GM12865 (cell line): ENCODE data around the gene C4orf50.

Experiments used
- DNase-seq: peaks from one replicate; pipeline ENCODE4 v3.0.0; 2010; ENCODE audit warnings: low read depth
- H3K4me3 ChIP-seq: 2 replicates; pipeline ENCODE4 v1.5.1; 2011; ENCODE audit warnings: mild to moderate bottlenecking, low read depth, low read length, control low read depth
- TF ChIP-seq, protein P1 (sequence below): IDR thresholded peaks from 2 replicates; pipeline ENCODE4 v1.5.1; 2011; ENCODE audit warnings: low read length, control low read depth, low read depth, inconsistent platforms; ENCODE audit not compliant: insufficient read depth; ENCODE audit errors: missing control alignments

Gene C4orf50

DNA sequence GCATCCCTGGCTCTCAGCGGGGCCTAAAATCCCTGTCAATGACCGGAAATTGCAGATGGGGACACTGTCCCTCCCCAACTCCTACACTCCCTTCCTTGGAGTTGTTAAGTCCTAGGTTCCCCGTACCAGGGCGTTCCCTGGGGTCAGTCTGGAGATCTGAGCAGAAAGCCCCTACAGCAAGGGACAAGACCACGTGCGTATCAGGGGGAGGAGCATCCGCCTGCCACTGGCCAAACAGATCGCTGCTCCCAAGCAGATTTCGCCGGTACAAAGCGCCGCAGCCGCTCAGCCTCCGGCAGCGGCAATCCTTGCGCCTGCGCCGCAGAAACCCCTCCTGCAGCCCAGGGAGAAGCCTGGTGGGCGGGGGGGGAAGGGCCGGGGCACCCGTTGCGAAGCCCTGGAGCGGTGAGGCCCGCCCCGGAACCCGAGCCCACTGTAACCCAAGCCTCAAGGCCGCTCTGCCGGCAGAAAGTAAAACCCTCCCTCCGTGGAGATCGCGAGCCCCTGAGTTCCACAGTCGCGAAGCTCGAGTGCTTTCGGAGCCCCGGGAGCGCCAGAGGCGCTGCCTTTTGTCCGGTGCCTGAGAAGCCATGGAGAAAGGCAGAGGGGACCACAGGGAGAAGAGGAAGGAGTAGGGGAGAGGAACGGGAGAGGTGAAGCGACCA is 128.0 kb downstream of the C4orf50 start:
- H3K4me3 ChIP-seq = no peak overlapping the region

DNA sequence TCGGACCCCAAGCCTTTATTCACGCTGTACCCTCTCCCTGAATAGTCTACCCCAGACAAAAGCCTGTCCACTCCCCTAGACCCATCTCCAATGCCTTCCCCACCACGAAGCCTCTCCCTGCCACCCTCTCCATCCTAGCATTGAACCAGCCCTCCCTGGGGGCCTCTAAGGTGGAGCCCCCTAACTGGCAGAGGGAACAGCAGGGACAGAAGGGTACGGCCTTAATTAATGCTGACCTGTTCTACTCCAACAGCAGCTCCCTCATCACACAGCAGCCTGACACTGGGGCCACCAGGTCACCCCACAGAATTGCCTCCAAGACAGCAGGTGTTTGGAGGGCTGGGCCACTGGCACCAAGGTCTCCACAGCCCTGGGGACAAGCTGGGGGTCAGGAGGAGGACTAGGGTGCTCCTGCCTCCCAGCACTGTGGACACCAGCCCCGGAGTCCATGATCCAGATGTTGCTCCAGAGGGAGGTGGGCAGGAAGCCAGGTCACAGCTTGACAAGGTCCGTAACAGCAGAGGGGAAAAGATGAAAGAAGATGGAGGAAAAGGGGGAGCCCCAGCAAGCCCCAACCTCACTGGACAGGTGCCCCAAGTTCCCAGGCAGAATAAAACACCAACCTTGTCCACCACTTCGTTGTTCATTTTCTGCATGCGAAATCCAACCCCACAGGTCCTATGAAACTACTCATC is 129.1 kb downstream of the C4orf50 start:
- TF ChIP-seq, protein P1, sequence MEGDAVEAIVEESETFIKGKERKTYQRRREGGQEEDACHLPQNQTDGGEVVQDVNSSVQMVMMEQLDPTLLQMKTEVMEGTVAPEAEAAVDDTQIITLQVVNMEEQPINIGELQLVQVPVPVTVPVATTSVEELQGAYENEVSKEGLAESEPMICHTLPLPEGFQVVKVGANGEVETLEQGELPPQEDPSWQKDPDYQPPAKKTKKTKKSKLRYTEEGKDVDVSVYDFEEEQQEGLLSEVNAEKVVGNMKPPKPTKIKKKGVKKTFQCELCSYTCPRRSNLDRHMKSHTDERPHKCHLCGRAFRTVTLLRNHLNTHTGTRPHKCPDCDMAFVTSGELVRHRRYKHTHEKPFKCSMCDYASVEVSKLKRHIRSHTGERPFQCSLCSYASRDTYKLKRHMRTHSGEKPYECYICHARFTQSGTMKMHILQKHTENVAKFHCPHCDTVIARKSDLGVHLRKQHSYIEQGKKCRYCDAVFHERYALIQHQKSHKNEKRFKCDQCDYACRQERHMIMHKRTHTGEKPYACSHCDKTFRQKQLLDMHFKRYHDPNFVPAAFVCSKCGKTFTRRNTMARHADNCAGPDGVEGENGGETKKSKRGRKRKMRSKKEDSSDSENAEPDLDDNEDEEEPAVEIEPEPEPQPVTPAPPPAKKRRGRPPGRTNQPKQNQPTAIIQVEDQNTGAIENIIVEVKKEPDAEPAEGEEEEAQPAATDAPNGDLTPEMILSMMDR = no peak
- no peak overlapping the region for H3K4me3 ChIP-seq
- DNase-seq = no peak

More for the DNA sequence above, 128.0 kb downstream of the C4orf50 start:
- DNase-seq = no peak
- TF ChIP-seq, protein P1 = no peak

DNA sequence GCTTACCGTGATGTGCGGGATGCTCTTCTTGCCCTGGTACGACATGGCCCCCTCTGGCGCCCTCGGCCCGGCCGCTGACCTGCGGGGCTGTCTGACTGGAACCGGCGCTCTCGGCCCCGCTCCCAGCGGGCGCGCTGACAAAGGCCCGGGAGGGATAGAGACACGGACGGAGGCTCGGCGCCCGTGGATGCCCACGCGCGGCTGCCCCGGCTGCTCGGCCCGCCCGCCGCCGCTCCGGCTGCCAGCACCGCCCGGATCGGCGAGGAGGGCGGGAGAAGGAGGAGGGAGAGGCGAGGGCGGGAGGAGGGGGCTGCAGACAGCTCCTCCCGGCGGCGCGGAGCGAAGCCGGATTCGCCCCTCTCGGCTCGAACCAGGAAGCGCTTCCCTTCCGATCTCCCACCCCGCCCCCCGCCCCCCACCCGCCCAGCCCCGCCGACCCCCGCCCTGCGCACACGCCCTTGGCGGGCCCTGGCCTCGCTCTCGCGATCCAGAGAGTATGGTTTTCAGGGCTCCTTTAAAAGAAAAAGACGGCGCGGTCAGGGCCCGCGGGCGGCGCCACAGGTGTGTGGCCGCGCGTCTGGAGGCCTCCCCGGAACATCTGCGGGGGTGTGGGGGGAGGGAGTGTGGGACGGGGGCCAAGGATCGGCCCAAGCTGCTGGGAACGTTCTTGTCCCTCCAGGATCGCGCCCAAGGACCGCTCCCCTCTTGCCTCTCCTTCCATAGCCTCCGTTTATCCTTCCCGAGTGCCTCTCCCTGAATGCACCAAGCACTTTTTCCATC is 129.8 kb downstream of the C4orf50 start:
- no peak overlapping the region for H3K4me3 ChIP-seq
- no peak for DNase-seq
- TF ChIP-seq, protein P1 = no peak

DNA sequence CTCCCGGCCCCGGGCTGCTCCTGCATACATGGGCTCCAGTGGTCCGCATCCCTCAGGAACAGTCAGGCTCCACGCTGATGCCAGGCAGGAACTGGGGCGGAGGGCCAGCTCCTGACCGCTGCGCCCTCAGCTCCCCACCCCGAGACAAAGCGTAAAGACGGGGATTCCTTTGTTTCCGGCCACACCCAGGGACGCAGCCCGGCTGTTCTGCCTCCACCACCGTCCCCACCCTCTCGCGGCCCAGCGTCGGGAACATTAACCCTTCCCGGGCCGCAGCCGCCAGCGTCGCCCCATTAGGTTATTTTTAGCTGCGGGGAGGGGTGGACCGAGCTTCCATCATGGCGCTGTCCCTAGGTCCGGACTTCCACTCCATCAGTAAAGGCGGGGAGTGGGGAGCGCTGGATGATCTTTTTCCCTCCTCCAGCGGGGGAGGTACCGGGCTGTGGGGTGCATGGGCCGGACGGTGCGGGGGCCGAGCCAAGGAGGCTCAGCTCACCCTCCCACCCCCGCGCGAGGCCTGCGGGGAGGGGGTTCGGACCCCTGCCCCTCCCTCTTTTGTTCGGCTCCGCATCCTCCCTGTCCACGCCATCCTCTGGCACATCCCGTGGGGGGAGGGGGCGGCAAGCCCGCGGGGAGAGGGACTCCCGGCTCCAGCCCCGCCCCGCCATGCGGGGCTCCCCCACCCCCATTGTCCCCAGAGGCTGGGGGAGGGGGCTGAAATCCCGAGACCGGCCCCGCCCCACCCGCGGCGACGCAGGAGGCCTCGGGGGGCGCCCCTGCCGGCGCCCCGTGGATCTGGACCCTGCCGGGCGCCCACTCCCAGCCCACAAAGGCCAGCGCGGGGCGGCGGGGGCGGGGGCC is 130.6 kb downstream of the C4orf50 start:
- H3K4me3 ChIP-seq = no peak overlapping the region
- TF ChIP-seq, protein P1 = no peak
- no peak for DNase-seq

DNA sequence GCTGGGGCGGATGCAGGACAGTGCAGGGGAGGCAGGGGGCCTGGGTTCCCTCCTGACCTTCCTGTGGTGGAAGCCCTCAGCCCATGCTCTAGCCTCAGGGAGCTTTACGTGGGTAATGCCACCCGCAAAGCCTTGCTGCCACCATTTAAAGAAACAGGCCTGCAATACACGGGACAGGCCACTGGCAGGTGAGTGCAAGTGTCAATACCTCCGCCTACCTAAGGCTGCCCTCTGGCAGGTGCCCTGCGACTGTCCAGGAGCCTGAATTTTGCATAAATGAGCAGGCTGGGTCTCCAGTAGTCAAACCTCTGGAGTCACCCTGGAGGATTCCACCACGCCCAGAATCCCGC is 131.2 kb downstream of the C4orf50 start:
- TF ChIP-seq, protein P1 = no peak
- H3K4me3 ChIP-seq = no peak overlapping the region
- DNase-seq = no peak

DNA sequence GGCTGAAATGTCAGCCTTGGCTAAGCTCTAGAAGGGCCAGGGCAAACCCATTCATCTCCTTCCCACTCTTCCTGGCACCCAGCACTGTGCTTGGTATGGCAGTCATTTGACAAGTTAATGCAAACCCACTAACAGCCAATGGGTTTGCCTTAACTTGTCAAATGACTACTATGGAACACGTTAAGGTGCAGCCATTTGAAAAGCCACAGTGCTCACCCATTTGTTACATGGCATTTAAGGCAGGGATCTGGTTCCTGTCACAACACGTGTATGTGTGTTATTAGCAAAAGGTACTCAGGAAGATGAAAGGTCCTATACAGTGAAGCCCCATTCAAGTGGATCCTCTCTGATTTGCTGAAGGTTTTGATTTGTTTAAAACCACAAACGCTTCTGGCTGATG is 132.5 kb downstream of the C4orf50 start:
- no peak overlapping the region for H3K4me3 ChIP-seq
- TF ChIP-seq, protein P1 = no peak
- DNase-seq = no peak
